GM23338 (cell line): ENCODE measurements around the gene NXPH3.

ENCODE experiments used
- CREB1 ChIP-seq: fragments of 250-450 bp; sonication (Bioruptor Pico); IDR thresholded peaks from 2 replicates; pipeline ENCODE4 v1.5.0; 2020; ENCODE audit warnings: low read depth, mild to moderate bottlenecking, moderate library complexity
- EZH2 ChIP-seq: fragments of 200-600 bp; sonication (generic); IDR thresholded peaks from one replicate; pipeline ENCODE4 v1.8.0; 2017; ENCODE audit warnings: antibody characterized with exemption, mild to moderate bottlenecking, low read depth; ENCODE audit not compliant: unreplicated experiment
- EZH2phosphoT487 ChIP-seq: fragments of 200-600 bp; sonication (generic); IDR thresholded peaks from one replicate; pipeline ENCODE4 v1.8.1; 2018; ENCODE audit warnings: antibody characterized with exemption; ENCODE audit not compliant: unreplicated experiment
- JUNB ChIP-seq: IDR thresholded peaks from one replicate; pipeline ENCODE4 v1.6.1; 2016; ENCODE audit warnings: antibody characterized with exemption; ENCODE audit not compliant: unreplicated experiment
- POLR2AphosphoS5 ChIP-seq: IDR thresholded peaks from 2 replicates; pipeline ENCODE4 v1.6.1; 2016; ENCODE audit warnings: antibody characterized with exemption, low read depth
- ZNF114 ChIP-seq: fragments of 250-450 bp; sonication (Bioruptor Pico); IDR thresholded peaks from 2 replicates; pipeline ENCODE4 v1.5.0; 2020; ENCODE audit warnings: mild to moderate bottlenecking, moderate library complexity
- ZNF331 ChIP-seq: fragments of 250-450 bp; sonication (Bioruptor Pico); IDR thresholded peaks from 2 replicates; pipeline ENCODE4 v1.5.0; 2020; ENCODE audit warnings: low read depth, mild to moderate bottlenecking, moderate library complexity
- TF ChIP-seq, protein P1 (sequence below), 2 experiments: fragments of 200-600 bp in 1 of 2; sonication (generic) in 1 of 2; conservative IDR thresholded peaks; 2 replicates each; pipeline versions ENCODE4 v1.5.1 to v1.6.1; 2016 to 2017; ENCODE audit warnings: antibody characterized with exemption in 2 of 2, low read depth in 2 of 2, mild to moderate bottlenecking in 2 of 2, moderate library complexity in 1 of 2
- TF ChIP-seq, protein P2 (sequence below): IDR thresholded peaks from one replicate; pipeline ENCODE4 v1.6.1; 2018; ENCODE audit warnings: antibody characterized with exemption; ENCODE audit not compliant: unreplicated experiment
- TF ChIP-seq, protein P3 (sequence below): IDR thresholded peaks from 2 replicates; pipeline ENCODE4 v1.6.1; 2016; ENCODE audit warnings: antibody characterized with exemption

DNA sequence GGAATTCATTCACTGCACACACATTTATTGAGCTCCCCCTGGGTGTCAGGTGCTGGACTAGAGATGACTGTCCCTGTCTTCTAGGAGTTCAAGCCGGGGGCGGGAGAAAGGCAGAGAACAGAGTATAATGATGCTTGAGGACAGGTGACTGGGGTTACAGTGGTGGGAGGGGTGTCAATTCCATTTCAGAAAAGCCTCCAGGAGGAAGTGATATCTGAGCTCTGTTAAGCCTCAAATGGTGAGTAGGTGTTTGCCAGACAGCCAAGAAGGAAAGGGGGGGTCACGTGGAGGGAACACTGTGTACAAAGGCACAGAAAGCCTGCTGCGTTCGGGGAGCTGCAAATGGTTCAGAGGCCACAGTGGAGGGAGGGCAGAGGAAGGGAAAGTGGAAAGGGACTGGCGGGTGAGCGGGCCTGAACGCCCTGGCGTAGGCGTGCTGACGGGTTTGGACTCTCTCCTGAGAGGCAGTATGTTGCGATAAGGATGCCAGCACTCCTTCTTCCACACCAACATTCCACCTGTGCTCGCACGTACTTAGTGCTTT is 9.7 kb upstream of the NXPH3 start:
- TF ChIP-seq, protein P1, sequence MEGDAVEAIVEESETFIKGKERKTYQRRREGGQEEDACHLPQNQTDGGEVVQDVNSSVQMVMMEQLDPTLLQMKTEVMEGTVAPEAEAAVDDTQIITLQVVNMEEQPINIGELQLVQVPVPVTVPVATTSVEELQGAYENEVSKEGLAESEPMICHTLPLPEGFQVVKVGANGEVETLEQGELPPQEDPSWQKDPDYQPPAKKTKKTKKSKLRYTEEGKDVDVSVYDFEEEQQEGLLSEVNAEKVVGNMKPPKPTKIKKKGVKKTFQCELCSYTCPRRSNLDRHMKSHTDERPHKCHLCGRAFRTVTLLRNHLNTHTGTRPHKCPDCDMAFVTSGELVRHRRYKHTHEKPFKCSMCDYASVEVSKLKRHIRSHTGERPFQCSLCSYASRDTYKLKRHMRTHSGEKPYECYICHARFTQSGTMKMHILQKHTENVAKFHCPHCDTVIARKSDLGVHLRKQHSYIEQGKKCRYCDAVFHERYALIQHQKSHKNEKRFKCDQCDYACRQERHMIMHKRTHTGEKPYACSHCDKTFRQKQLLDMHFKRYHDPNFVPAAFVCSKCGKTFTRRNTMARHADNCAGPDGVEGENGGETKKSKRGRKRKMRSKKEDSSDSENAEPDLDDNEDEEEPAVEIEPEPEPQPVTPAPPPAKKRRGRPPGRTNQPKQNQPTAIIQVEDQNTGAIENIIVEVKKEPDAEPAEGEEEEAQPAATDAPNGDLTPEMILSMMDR (conservative IDR thresholded peaks at IDR 0.05; ENCODE audit: low read depth in 2 of 2), result no peak
- TF ChIP-seq EZH2 (no peak), POLR2AphosphoS5 (no peak), EZH2phosphoT487 (no peak), JUNB (no peak), ZNF331 (no peak), CREB1 (CRISPR knock-in tag) (no peak), ZNF114 (CRISPR knock-in tag) (no peak)
- TF ChIP-seq, protein P2, sequence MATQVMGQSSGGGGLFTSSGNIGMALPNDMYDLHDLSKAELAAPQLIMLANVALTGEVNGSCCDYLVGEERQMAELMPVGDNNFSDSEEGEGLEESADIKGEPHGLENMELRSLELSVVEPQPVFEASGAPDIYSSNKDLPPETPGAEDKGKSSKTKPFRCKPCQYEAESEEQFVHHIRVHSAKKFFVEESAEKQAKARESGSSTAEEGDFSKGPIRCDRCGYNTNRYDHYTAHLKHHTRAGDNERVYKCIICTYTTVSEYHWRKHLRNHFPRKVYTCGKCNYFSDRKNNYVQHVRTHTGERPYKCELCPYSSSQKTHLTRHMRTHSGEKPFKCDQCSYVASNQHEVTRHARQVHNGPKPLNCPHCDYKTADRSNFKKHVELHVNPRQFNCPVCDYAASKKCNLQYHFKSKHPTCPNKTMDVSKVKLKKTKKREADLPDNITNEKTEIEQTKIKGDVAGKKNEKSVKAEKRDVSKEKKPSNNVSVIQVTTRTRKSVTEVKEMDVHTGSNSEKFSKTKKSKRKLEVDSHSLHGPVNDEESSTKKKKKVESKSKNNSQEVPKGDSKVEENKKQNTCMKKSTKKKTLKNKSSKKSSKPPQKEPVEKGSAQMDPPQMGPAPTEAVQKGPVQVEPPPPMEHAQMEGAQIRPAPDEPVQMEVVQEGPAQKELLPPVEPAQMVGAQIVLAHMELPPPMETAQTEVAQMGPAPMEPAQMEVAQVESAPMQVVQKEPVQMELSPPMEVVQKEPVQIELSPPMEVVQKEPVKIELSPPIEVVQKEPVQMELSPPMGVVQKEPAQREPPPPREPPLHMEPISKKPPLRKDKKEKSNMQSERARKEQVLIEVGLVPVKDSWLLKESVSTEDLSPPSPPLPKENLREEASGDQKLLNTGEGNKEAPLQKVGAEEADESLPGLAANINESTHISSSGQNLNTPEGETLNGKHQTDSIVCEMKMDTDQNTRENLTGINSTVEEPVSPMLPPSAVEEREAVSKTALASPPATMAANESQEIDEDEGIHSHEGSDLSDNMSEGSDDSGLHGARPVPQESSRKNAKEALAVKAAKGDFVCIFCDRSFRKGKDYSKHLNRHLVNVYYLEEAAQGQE, result no peak
- TF ChIP-seq, protein P3, sequence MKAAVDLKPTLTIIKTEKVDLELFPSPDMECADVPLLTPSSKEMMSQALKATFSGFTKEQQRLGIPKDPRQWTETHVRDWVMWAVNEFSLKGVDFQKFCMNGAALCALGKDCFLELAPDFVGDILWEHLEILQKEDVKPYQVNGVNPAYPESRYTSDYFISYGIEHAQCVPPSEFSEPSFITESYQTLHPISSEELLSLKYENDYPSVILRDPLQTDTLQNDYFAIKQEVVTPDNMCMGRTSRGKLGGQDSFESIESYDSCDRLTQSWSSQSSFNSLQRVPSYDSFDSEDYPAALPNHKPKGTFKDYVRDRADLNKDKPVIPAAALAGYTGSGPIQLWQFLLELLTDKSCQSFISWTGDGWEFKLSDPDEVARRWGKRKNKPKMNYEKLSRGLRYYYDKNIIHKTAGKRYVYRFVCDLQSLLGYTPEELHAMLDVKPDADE, result no peak
